Adipocyte (in vitro differentiated cells): ENCODE results near the gene OAF.

Experiments
- DNase-seq: peaks from one replicate; pipeline ENCODE4 v3.0.0-alpha.2; 2015; ENCODE audit warnings: low read depth
- H3K27me3 ChIP-seq: replicated peaks from 2 replicates; pipeline ENCODE4 v1.7.0; 2013; ENCODE audit warnings: mild to moderate bottlenecking, low read length, moderate library complexity; ENCODE audit not compliant: control insufficient read depth, insufficient read depth
- H3K36me3 ChIP-seq: 2 replicates; pipeline ENCODE4 v1.7.0; 2013; ENCODE audit warnings: low read length, mild to moderate bottlenecking, moderate library complexity; ENCODE audit not compliant: control insufficient read depth, insufficient read depth, severe bottlenecking
- H3K4me1 ChIP-seq: 2 replicates; pipeline ENCODE4 v1.7.0; 2013; ENCODE audit warnings: mild to moderate bottlenecking, low read length, moderate library complexity; ENCODE audit not compliant: control insufficient read depth, insufficient read depth
- H3K4me3 ChIP-seq: 2 replicates; pipeline ENCODE4 v1.7.0; 2013; ENCODE audit warnings: mild to moderate bottlenecking, low read length, moderate library complexity
- H3K9ac ChIP-seq: 2 replicates; pipeline ENCODE4 v1.7.0; 2013; ENCODE audit warnings: mild to moderate bottlenecking, low read length, moderate library complexity
- H3K9me3 ChIP-seq: 2 replicates; pipeline ENCODE4 v1.7.0; 2013; ENCODE audit warnings: mild to moderate bottlenecking, low read length, moderate library complexity; ENCODE audit not compliant: control insufficient read depth

Gene OAF

GRCh38 chr11:120226242-120226641 lies 15.4 kb downstream of the OAF start:
- H3K4me3 ChIP-seq, result no peak overlapping the region
- peak overlapping the region; percentile 41 for H3K9ac ChIP-seq
- H3K4me1 ChIP-seq, result peaks cover 28% of the 10 kb centered on the region
- H3K27me3 ChIP-seq, result no peaks in the 10 kb centered on the region
- no peak for DNase-seq
- no peaks in the 10 kb centered on the region for H3K9me3 ChIP-seq
- peaks cover 65% of the 10 kb centered on the region for H3K36me3 ChIP-seq

GRCh38 chr11:120226714-120227113 lies 15.9 kb downstream of the OAF start:
- H3K36me3 ChIP-seq, result peaks cover 65% of the 10 kb centered on the region
- H3K9me3 ChIP-seq, result no peaks in the 10 kb centered on the region
- DNase-seq, result no peak
- H3K4me3 ChIP-seq, result no peak overlapping the region
- peak overlapping the region; percentile 41 for H3K9ac ChIP-seq
- H3K4me1 ChIP-seq, result peaks cover 23% of the 10 kb centered on the region
- H3K27me3 ChIP-seq, result no peaks in the 10 kb centered on the region

- Histone ChIP-seq H3K36me3 (peaks cover 65% of the 10 kb centered on the region), H3K9ac (no peak overlapping the region), H3K9me3 (no peaks in the 10 kb centered on the region), H3K27me3 (no peaks in the 10 kb centered on the region), H3K4me1 (peaks cover 19% of the 10 kb centered on the region), H3K4me3 (no peak overlapping the region)
- DNase-seq, result no peak
These were observed 16.5 kb downstream of the OAF start for GRCh38 chr11:120227228-120227852.

DNA sequence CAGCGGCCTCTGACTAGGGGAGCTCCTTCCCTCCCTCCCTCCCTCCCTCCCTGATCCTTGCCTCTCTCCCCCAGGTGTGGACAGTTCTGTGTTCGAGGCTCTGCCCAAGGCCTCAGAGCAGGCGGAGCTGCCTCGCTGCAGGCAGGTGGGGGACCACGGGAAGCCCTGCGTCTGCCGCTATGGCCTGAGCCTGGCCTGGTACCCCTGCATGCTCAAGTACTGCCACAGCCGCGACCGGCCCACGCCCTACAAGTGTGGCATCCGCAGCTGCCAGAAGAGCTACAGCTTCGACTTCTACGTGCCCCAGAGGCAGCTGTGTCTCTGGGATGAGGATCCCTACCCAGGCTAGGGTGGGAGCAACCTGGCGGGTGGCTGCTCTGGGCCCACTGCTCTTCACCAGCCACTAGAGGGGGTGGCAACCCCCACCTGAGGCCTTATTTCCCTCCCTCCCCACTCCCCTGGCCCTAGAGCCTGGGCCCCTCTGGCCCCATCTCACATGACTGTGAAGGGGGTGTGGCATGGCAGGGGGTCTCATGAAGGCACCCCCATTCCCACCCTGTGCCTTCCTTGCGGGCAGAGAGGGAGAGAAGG lies 18.1 kb downstream of the OAF start:
- H3K36me3 ChIP-seq, result peaks cover 56% of the 10 kb centered on the region
- no peak for DNase-seq
- H3K27me3 ChIP-seq, result no peaks in the 10 kb centered on the region
- no peak overlapping the region for H3K4me3 ChIP-seq
- H3K9me3 ChIP-seq, result no peaks in the 10 kb centered on the region
- H3K4me1 ChIP-seq, result peaks cover 17% of the 10 kb centered on the region
- no peak overlapping the region for H3K9ac ChIP-seq

GRCh38 chr11:120229451-120230424 lies 18.9 kb downstream of the OAF start:
- Histone ChIP-seq H3K9ac (no peak overlapping the region), H3K36me3 (peaks cover 47% of the 10 kb centered on the region), H3K27me3 (no peaks in the 10 kb centered on the region), H3K4me1 (peaks cover 14% of the 10 kb centered on the region), H3K4me3 (no peak overlapping the region), H3K9me3 (no peaks in the 10 kb centered on the region)
- DNase-seq, result peak; percentile 66

- Histone ChIP-seq H3K36me3 (peaks cover 46% of the 10 kb centered on the region), H3K9ac (no peak overlapping the region), H3K4me3 (no peak overlapping the region), H3K9me3 (no peaks in the 10 kb centered on the region), H3K27me3 (no peaks in the 10 kb centered on the region), H3K4me1 (peaks cover 9% of the 10 kb centered on the region)
- no peak for DNase-seq
These were observed 19.7 kb downstream of the OAF start for GRCh38 chr11:120230433-120231071.

GRCh38 chr11:120231963-120232362 lies 21.1 kb downstream of the OAF start:
- no peaks in the 10 kb centered on the region for H3K27me3 ChIP-seq
- H3K9me3 ChIP-seq, result no peaks in the 10 kb centered on the region
- H3K4me1 ChIP-seq, result peaks cover 12% of the 10 kb centered on the region
- no peak overlapping the region for H3K9ac ChIP-seq
- DNase-seq, result no peak
- peaks cover 34% of the 10 kb centered on the region for H3K36me3 ChIP-seq
- H3K4me3 ChIP-seq, result no peak overlapping the region

GRCh38 chr11:120233207-120233803 lies 22.5 kb downstream of the OAF start:
- no peaks in the 10 kb centered on the region for H3K9me3 ChIP-seq
- no peaks in the 10 kb centered on the region for H3K27me3 ChIP-seq
- peaks cover 12% of the 10 kb centered on the region for H3K4me1 ChIP-seq
- H3K4me3 ChIP-seq, result no peak overlapping the region
- no peak for DNase-seq
- no peak overlapping the region for H3K9ac ChIP-seq
- peaks cover 21% of the 10 kb centered on the region for H3K36me3 ChIP-seq

DNA sequence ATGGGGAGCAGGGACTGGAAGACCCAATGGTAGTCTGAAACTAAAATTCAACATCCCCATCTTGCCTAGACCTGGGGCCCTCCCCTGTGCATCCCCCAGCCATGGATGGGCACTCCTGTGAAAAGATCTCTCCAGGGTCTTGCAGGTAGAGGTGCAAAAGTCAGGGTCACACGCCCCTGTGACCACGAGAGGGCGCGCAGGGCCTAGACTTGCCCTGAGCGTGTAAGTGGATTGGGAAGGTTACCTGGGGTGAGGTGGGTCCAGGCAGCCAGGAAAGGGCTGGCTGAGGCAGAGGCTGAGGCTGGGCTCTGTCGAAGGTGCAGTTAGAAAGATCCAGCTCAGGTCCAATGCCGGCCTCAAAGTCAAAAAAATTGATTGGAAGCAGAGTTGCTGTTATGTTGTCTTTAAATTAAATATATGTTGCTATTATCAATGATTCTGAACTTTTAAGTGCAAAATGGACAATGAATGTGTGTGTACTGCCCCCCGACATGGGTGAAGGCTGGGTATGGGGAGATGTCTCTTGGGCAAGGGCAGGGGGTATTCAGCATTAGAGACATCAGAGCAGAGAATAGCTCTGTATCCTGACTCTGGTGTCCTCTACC lies 24.3 kb downstream of the OAF start:
- peaks cover 12% of the 10 kb centered on the region for H3K4me1 ChIP-seq
- peak; percentile 68 for DNase-seq
- H3K27me3 ChIP-seq, result peaks cover 10% of the 10 kb centered on the region
- H3K36me3 ChIP-seq, result peaks cover 3% of the 10 kb centered on the region
- H3K9me3 ChIP-seq, result no peaks in the 10 kb centered on the region
- H3K4me3 ChIP-seq, result no peak overlapping the region
- H3K9ac ChIP-seq, result no peak overlapping the region

DNA sequence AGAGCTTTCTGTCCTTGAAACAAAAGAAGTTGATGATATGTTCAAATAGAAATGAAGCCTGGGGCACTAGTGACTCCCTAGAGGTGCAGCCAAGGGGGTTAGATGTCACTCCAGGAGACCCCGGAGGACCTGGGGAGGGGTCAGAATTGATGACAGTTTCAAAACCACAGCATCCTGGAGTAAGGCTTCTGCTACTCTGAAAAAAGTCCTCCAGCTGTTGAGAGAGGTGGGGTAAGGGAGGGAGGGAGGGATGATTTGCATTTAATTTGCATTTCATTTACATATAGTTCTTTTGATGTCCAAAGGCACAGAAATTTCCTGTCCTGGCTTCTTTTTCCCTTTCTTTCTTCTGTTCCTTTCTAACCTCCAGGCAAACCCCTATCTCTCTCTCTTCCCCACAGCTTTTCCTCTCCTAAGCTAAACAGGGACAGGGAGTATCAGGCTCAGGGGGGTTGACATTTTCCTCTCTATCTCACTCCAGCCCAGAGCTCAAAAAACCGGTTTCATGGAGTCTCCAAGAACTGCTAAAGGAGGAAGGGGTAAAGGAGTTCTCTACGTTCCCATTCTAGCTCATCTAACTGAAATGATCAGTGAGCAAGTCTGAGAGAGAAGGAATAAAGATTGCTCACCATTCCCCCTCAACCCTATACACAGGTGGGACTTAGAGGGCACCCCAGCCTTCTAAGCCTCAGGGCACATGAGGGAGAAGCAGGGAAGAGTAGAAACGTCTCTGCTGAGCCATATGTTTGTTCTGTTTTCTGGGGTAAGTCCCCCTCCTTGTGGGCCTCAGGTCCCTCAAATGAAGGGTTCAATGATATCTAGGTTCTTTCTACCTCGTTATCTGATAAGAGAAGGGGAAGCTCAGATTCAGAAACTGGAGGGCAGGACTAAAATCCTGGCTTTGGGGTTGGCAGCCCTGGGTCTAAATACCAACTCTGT lies 25.6 kb downstream of the OAF start:
- Histone ChIP-seq H3K4me3 (no peak overlapping the region), H3K27me3 (peaks cover 22% of the 10 kb centered on the region)
- no peak for DNase-seq

More for the DNA sequence above, 25.6 kb downstream of the OAF start:
- H3K9me3 ChIP-seq, result no peaks in the 10 kb centered on the region
- H3K36me3 ChIP-seq, result no peaks in the 10 kb centered on the region
- peaks cover 12% of the 10 kb centered on the region for H3K4me1 ChIP-seq
- no peak overlapping the region for H3K9ac ChIP-seq
